ENCODE measurements around the gene SPNS2.
"Not testable (repeated sequence)": the region's sequence is repeated elsewhere in the genome, so short reads cannot be mapped to it uniquely, and the experiment has no call there.

SPNS2 gene

DNA sequence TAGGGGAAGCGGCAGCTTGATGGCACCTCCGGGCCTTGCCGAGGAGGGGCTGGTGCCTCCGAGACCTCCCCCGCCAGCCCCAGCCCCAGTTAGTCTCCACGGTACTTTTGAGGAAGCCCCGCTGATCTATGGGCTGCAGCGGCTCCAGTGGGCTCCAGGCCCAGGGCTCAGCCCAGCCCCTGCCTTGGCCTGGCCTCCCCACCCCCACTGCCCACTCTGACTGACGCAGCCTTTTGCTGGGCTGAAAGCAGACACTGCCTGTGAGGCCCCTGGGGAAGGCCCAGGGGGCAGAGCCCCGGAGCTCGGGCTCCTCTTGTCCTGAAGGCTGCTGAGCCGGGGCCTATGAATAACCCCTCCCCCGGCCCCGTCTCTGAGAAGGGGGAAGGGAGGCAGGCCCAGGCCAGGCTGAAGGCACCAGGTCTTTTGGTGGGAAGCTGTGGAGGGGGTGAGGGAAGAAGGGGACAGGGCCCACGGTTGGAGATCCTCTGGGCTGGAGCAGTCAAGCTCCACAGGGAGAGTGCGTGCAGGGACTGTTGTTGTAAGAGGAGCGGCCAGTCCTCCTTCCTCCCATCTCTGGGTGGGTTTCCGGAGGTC is 78.1 kb downstream of the SPNS2 start:
- DNase-seq: no peak

- no peak for DNase-seq
Observed at GRCh38 chr17:4577386-4577993, 78.8 kb downstream of the SPNS2 start.

DNA sequence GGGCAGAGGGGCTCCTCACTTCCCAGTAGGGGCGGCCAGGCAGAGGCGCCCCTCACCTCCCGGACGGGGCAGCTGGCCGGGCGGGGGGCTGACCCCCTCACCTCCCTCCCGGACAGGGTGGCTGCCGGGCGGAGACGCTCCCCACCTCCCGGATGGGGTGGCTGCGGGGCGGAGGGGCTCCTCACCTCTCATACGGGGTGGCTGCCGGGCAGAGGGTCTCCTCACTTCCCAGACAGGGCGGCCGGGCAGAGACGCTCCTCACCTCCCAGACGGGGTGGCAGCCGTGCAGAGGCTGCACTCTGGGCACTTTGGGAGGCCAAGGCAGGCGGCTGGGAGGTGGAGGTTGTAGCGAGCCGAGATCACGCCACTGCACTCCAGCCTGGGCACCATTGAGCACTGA is 79.7 kb downstream of the SPNS2 start:
- not testable (repeated sequence) for DNase-seq

DNA sequence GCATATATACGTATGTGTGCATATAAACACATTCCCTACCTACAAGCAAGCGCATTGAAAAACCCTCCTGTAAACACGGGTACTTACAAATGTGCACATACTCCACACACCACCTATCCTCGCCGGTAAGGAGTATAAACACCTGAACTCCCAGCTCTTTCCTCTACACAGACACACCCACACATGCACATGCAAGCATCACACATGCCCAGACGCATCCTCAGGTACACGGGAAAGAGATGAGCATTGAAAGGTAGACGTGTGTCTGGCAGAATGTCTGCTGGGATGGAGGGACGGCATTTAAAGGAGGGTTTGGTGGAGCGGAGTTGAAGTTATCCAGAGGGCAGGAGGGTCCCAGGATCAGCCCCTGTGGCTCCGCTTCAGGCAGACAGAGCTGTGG is 81.0 kb downstream of the SPNS2 start:
- no peak for DNase-seq

GRCh38 chr17:4580291-4580690 is 81.6 kb downstream of the SPNS2 start:
- no peak for DNase-seq

- DNase-seq: no peak
Observed at GRCh38 chr17:4582101-4582501, 83.4 kb downstream of the SPNS2 start.

DNA sequence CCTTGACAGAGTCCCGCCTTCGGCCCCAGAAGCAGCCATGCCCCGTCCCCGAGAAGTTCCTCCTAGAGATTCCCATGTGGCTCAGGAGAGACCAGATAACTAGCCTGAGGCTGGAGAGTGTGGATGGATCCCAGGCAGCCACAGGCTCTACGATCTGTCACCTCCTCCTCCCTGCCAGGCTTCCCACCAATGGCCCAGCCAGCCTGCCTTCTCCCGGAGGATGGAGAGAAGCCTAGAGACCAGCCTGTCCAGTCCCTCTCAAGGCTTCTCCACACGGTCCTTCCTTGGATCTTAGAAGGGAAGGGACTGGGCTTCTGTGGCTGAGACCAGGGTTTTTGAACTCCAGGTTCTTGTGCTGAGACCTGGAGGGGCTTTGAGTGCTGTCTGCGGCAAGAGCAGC is 84.0 kb downstream of the SPNS2 start:
- no peak for DNase-seq

GRCh38 chr17:4583206-4583605 is 84.5 kb downstream of the SPNS2 start:
- no peak for DNase-seq

DNA sequence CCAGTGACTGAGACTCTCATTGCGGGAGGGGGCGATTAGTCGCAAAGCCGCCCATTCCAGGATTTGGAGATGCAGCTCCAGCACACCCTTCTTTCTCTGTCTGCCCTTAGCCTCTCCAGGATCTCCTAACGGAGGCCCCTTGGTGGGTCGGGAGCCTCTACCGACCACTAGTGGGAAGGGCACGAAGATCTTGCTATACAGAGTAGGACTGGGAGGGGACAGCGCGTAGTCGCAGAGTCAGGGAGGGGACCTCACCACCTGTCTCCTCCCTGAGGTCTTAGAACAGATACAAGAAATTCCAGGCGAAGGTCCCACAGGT is 85.1 kb downstream of the SPNS2 start:
- DNase-seq: no peak

GRCh38 chr17:4584101-4584916 is 85.6 kb downstream of the SPNS2 start, which contains the start of gene SMTNL2:
SMTNL2 (plus strand) TSS chr17:4584529; CDS start chr17:4584606, 77 bp downstream.
- no peak for DNase-seq

DNA sequence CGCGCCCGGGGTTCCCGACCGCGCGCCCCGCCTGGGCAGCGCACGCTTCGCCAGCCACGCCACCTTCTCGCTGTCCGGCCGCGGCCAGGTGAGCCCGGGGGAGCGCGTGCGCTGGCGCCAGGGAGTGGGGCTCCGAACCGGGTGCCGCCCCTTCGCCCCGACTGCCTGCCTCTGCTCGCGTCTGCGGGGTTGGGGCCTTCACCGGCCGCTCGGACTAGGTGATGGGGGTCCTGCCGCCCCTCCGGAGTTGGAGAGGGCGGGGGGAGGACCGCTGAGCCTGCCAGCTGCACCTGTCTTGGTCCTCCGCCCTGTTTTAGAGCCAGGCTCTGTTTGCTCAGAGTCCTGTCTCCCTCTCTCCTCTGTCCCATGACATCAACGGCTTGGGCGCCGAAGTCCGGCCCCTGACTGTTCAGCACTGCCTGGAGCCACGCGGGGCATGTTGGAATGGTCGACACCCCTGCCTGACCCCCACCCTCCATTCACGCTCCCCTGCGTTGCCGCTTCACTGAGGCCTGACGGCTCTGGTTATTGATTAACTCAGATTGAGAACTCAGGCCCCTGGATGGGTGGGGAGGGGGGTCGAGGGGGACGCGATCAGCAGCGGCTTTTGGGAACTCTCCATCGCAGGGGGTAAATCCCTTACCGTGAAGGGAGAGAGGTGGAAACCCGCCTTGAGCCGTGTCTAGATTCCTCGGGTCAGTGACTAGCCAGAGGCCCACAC is 86.4 kb downstream of the SPNS2 start:
- no peak for DNase-seq

GRCh38 chr17:4585638-4585994 is 86.9 kb downstream of the SPNS2 start:
- no peak for DNase-seq

DNA sequence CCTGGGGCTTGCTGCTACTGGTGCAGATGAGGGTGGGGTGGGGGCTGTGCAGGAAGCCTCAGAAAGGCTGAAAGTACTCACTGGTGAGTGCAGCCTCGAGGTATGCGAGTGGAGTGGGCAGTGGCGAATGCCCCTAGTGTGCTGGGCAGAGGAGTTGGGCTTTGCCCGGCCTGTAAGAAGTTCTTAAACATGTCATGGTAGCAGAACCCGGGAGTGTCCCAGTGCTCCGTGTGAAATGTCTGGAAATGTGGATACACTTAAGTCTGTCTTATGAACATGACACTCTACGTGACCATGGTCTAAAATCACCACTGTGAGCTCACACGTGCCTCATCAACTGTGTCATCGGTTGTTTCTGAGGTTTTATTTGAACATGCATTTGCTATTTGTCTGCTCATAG is 87.4 kb downstream of the SPNS2 start:
- no peak for DNase-seq

GRCh38 chr17:4587195-4587594 is 88.5 kb downstream of the SPNS2 start:
- no peak for DNase-seq

GRCh38 chr17:4587803-4588202 is 89.1 kb downstream of the SPNS2 start:
- no peak for DNase-seq

- no peak for DNase-seq
Observed at GRCh38 chr17:4588391-4588790, 89.7 kb downstream of the SPNS2 start.
